ENCODE measurements around the gene THSD8. TPM values are rescaled to one million over a fixed set of nuclear protein-coding genes. Genes with fewer than 3 reads are reported as not detected.
A peak's percentile ranks its signal among the peaks of the same experiment; 100 is the strongest.

THSD8 gene
- total and polyA plus RNA-seq, 4 donors, result 0.22 to 0.35 (median 0.33) TPM; not detected in 1

DNA sequence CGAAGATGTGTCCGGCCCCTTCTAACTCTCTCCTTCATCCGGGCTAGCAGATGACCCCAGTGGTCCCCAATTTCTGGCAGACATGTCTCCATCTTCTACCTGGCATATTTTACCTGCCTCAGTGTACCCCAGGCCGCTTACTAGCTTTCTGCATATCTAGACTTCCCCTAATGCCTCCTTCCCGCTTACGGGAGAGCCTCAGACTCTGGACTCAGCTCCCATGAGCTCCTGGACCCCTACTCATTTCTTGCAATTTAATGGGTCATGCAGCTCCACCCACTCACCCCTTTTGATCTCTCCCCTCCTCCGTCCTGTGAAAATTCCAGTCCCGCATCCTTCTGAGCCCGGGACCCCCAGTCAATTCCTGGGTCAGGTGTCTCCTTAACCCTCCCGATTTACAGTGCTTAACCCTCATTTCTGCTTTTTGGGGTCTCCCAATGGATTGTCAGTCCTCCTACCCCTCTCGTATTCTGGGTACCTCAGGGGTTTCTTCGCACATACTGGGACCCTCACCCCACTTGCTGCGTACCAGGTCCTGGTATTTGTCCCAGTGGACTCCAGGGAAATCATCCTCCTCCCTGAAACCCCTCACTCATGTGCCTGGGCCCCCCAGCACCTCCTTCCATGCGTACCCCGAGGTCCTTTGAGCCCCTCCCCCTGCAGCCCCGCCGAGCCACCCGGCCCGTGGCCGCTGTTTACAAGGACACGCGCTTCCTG, 11.1 kb upstream of the THSD8 start:
- peak overlapping the region; percentile 58 to 82 (median 62) for H3K4me3 ChIP-seq (ENCODE audit: low read depth in 1 of 3, low read length in 3 of 3)
- H3K27ac ChIP-seq (ENCODE audit: low read depth in 1 of 2, low read length in 2 of 2), result peak overlapping the region; percentile 98 to 99
- peak overlapping the region; percentile 53 to 97 for H3K9ac ChIP-seq (ENCODE audit: low read depth in 1 of 2, low read length in 2 of 2)
- DNase-seq (ENCODE audit: low spot score), result no peak
- H3K36me3 ChIP-seq (ENCODE audit: control insufficient read depth in 4 of 4, insufficient read depth in 3 of 4, low read depth in 1 of 4, low read length in 3 of 4), result no peaks in the 10 kb centered on the region
- no peaks in the 10 kb centered on the region for H3K9me3 ChIP-seq (ENCODE audit: control insufficient read depth in 4 of 4, low read length in 3 of 4)
- H3K27me3 ChIP-seq (ENCODE audit: control insufficient read depth in 4 of 4, insufficient read depth in 4 of 4, low read length in 3 of 4), result no peaks in the 10 kb centered on the region
- WGBS, result 1% methylated on average over 22 of the region's 22 CpGs
- H3K4me1 ChIP-seq (ENCODE audit: control insufficient read depth in 4 of 4, insufficient read depth in 4 of 4, low read length in 3 of 4), result peaks cover 4 to 29% (median 21%) of the 10 kb centered on the region in 4 donors
- TF ChIP-seq GABPA (IDR thresholded peaks at IDR 0.05 in 1 of 2, conservative IDR thresholded peaks at IDR 0.05 in 1 of 2), result no peak
- TF ChIP-seq EGR1 (IDR thresholded peaks at IDR 0.05; ENCODE audit: low read depth in 2 of 2), result no peak
- TF ChIP-seq SP1 (IDR thresholded peaks at IDR 0.05), result no peak
- TF ChIP-seq TAF1 (conservative IDR thresholded peaks at IDR 0.05), result no peak
- TF ChIP-seq JUND (IDR thresholded peaks at IDR 0.05), result no peak
- TF ChIP-seq RAD21 (IDR thresholded peaks at IDR 0.05), result no peak
- TF ChIP-seq, protein P1, sequence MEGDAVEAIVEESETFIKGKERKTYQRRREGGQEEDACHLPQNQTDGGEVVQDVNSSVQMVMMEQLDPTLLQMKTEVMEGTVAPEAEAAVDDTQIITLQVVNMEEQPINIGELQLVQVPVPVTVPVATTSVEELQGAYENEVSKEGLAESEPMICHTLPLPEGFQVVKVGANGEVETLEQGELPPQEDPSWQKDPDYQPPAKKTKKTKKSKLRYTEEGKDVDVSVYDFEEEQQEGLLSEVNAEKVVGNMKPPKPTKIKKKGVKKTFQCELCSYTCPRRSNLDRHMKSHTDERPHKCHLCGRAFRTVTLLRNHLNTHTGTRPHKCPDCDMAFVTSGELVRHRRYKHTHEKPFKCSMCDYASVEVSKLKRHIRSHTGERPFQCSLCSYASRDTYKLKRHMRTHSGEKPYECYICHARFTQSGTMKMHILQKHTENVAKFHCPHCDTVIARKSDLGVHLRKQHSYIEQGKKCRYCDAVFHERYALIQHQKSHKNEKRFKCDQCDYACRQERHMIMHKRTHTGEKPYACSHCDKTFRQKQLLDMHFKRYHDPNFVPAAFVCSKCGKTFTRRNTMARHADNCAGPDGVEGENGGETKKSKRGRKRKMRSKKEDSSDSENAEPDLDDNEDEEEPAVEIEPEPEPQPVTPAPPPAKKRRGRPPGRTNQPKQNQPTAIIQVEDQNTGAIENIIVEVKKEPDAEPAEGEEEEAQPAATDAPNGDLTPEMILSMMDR (IDR thresholded peaks at IDR 0.05; ENCODE audit: low read depth, low read length, missing input control), result no peak
- peak; percentile 39 to 47 for TF ChIP-seq RXRA (IDR thresholded peaks at IDR 0.05)
- TF ChIP-seq, protein P2, sequence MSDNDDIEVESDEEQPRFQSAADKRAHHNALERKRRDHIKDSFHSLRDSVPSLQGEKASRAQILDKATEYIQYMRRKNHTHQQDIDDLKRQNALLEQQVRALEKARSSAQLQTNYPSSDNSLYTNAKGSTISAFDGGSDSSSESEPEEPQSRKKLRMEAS (IDR thresholded peaks at IDR 0.05), result peak; percentile 95
- TF ChIP-seq, protein P3, sequence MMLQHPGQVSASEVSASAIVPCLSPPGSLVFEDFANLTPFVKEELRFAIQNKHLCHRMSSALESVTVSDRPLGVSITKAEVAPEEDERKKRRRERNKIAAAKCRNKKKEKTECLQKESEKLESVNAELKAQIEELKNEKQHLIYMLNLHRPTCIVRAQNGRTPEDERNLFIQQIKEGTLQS (IDR thresholded peaks at IDR 0.05), result no peak
- TF ChIP-seq, protein P4, sequence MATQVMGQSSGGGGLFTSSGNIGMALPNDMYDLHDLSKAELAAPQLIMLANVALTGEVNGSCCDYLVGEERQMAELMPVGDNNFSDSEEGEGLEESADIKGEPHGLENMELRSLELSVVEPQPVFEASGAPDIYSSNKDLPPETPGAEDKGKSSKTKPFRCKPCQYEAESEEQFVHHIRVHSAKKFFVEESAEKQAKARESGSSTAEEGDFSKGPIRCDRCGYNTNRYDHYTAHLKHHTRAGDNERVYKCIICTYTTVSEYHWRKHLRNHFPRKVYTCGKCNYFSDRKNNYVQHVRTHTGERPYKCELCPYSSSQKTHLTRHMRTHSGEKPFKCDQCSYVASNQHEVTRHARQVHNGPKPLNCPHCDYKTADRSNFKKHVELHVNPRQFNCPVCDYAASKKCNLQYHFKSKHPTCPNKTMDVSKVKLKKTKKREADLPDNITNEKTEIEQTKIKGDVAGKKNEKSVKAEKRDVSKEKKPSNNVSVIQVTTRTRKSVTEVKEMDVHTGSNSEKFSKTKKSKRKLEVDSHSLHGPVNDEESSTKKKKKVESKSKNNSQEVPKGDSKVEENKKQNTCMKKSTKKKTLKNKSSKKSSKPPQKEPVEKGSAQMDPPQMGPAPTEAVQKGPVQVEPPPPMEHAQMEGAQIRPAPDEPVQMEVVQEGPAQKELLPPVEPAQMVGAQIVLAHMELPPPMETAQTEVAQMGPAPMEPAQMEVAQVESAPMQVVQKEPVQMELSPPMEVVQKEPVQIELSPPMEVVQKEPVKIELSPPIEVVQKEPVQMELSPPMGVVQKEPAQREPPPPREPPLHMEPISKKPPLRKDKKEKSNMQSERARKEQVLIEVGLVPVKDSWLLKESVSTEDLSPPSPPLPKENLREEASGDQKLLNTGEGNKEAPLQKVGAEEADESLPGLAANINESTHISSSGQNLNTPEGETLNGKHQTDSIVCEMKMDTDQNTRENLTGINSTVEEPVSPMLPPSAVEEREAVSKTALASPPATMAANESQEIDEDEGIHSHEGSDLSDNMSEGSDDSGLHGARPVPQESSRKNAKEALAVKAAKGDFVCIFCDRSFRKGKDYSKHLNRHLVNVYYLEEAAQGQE (IDR thresholded peaks at IDR 0.05), result no peak
- TF ChIP-seq NR2F2 (IDR thresholded peaks at IDR 0.05), result peak; percentile 27
- TF ChIP-seq FOXA1 (IDR thresholded peaks at IDR 0.05), result peak; percentile 97
- TF ChIP-seq HNF4G (IDR thresholded peaks at IDR 0.05), result no peak

DNA sequence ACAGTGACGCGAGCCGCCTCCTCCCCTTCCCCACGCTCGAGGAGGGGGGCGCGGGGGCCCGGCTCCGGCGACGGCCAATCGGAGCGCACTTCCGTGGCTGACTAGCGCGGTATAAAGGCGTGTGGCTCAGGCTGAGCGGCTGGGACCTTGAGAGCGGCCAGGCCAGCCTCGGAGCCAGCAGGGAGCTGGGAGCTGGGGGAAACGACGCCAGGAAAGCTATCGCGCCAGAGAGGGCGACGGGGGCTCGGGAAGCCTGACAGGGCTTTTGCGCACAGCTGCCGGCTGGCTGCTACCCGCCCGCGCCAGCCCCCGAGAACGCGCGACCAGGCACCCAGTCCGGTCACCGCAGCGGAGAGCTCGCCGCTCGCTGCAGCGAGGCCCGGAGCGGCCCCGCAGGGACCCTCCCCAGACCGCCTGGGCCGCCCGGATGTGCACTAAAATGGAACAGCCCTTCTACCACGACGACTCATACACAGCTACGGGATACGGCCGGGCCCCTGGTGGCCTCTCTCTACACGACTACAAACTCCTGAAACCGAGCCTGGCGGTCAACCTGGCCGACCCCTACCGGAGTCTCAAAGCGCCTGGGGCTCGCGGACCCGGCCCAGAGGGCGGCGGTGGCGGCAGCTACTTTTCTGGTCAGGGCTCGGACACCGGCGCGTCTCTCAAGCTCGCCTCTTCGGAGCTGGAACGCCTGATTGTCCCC, 10.4 kb upstream of the THSD8 start, which contains the start of gene JUNB:
Gene JUNB, plus strand, starts transcription at position 142 of the 706 bp plus-strand sequence. Its CDS starts 286 bp downstream, at position 428.
- peak within 1 kb of the TSS; percentile 98 to 100 for H3K9ac ChIP-seq (ENCODE audit: low read depth in 1 of 2, low read length in 2 of 2)
- no peaks in the 10 kb centered on the region for H3K9me3 ChIP-seq (ENCODE audit: control insufficient read depth in 4 of 4, low read length in 3 of 4)
- H3K4me1 ChIP-seq (ENCODE audit: control insufficient read depth in 4 of 4, insufficient read depth in 4 of 4, low read length in 3 of 4), result peaks cover 3 to 36% (median 26%) of the 10 kb centered on the region in 4 donors
- peak within 1 kb of the TSS; percentile 83 to 99 (median 98) for H3K4me3 ChIP-seq (ENCODE audit: low read depth in 1 of 3, low read length in 3 of 3)
- no peaks in the 10 kb centered on the region for H3K27me3 ChIP-seq (ENCODE audit: control insufficient read depth in 4 of 4, insufficient read depth in 4 of 4, low read length in 3 of 4)
- WGBS, result under 1% methylated on average over 73 of the region's 73 CpGs
- no peaks in the 10 kb centered on the region for H3K36me3 ChIP-seq (ENCODE audit: control insufficient read depth in 4 of 4, insufficient read depth in 3 of 4, low read depth in 1 of 4, low read length in 3 of 4)
- peak within 1 kb of the TSS; percentile 98 to 99 for H3K27ac ChIP-seq (ENCODE audit: low read depth in 1 of 2, low read length in 2 of 2)
- DNase-seq (ENCODE audit: low spot score), result peak; percentile 97
- peak; percentile 92 for TF ChIP-seq FOXA2 (IDR thresholded peaks at IDR 0.05)
- TF ChIP-seq, protein P1 (IDR thresholded peaks at IDR 0.05; ENCODE audit: low read depth, low read length, missing input control), result no peak
- TF ChIP-seq, protein P5, sequence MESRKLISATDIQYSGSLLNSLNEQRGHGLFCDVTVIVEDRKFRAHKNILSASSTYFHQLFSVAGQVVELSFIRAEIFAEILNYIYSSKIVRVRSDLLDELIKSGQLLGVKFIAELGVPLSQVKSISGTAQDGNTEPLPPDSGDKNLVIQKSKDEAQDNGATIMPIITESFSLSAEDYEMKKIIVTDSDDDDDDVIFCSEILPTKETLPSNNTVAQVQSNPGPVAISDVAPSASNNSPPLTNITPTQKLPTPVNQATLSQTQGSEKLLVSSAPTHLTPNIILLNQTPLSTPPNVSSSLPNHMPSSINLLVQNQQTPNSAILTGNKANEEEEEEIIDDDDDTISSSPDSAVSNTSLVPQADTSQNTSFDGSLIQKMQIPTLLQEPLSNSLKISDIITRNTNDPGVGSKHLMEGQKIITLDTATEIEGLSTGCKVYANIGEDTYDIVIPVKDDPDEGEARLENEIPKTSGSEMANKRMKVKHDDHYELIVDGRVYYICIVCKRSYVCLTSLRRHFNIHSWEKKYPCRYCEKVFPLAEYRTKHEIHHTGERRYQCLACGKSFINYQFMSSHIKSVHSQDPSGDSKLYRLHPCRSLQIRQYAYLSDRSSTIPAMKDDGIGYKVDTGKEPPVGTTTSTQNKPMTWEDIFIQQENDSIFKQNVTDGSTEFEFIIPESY (IDR thresholded peaks at IDR 0.05), result no peak
- TF ChIP-seq EGR1 (IDR thresholded peaks at IDR 0.05; ENCODE audit: low read depth in 2 of 2), result peak; percentile 69 to 86
- no peak for TF ChIP-seq RXRA (IDR thresholded peaks at IDR 0.05)

All from liver (tissue), 9 donors.